HG03460 (cell line): ENCODE results near the gene PLA2G7.

Experiments
- ATAC-seq: cut with Tn5 transposase; IDR thresholded peaks from one replicate; pipeline ENCODE4 v1.9.1; 2021; ENCODE audit not compliant: unreplicated experiment

The PLA2G7 gene

DNA sequence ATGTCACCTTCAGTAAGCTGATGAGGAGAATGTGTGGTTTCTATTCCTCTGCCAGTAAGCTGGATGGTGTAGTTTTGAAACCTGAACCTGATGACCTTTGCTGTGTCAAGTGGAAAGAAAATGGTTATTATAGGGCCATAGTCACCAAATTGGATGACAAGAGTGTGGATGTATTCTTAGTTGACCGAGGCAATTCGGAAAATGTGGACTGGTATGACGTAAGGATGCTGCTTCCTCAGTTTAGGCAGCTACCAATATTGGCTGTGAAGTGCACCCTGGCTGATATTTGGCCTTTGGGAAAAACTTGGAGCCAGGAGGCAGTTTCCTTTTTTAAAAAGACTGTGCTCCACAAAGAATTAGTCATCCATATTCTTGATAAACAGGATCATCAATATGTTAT is 45.5 kb downstream of the PLA2G7 start:
- ATAC-seq = no peak

DNA sequence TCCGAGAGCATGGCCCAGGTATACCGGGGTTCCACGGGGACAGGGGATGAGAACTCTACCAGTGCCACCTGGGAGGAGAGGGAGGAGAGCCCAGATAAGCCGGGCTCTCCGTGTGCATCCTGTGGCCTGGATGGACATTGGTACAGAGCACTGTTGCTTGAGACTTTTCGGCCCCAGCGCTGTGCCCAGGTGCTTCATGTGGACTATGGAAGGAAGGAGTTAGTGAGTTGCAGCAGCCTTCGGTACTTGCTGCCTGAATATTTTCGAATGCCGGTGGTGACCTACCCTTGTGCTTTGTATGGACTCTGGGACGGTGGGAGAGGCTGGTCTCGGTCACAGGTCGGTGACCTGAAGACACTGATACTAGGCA is 46.2 kb downstream of the PLA2G7 start:
- no peak for ATAC-seq

DNA sequence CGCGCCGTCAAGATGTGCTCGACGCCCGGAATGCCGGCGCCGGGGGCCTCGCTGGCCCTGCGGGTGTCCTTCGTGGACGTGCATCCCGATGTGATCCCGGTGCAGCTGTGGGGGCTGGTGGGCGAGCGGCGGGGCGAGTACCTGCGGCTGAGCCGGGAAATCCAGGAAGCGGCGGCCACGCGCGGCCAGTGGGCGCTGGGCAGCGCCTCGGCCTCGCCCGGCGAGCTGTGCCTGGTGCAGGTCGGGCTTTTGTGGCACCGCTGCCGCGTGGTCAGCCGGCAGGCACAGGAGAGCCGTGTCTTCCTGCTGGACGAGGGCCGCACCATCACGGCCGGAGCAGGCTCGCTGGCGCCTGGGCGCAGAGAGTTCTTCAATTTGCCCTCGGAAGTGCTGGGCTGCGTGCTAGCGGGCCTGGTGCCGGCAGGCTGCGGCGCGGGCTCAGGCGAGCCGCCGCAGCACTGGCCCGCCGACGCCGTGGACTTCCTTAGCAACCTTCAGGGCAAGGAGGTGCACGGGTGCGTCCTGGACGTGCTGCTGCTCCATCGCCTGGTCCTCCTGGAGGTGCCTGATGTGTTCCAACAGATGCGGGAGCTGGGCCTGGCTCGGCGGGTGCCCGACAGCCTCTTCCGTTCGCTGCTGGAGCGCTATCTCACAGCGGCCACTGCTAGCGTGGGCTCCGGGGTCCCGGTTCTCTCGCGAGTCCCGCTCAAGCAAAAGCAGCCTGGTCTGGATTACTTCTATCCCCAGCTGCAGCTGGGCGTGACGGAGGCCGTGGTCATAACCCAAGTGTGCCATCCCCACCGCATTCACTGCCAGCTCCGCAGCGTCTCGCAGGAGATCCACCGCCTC is 46.8 kb downstream of the PLA2G7 start:
- ATAC-seq = no peak

DNA sequence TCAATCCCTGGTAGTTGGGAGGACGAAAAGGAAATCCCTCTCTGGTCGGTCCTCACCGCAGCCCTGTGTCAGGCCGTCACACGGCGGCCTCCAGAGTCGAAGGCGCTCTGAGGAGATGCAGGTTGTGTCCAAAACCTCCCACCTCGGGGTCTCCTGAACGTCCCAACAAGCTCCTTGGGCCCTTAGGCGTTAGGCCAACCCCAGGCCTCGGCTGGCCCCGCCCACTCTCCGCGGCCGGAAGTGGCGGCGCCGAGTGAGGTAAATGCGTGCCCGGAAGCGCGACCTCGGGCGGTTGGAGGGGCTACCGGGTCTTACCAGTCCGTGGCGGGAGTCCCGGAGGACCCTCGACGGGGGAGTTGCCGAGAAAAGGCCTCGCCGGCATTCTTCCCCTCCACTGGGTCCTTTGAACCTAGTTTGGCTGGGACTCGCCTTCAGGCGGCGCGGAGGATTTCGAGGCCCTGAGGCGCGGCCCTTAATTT is 47.5 kb downstream of the PLA2G7 start, which contains the start of gene TDRD6:
Gene TDRD6 (plus strand): TSS at position 267 of the 479 bp plus-strand sequence. CDS start 244 bp downstream, outside the sequence.
- no peak for ATAC-seq

DNA sequence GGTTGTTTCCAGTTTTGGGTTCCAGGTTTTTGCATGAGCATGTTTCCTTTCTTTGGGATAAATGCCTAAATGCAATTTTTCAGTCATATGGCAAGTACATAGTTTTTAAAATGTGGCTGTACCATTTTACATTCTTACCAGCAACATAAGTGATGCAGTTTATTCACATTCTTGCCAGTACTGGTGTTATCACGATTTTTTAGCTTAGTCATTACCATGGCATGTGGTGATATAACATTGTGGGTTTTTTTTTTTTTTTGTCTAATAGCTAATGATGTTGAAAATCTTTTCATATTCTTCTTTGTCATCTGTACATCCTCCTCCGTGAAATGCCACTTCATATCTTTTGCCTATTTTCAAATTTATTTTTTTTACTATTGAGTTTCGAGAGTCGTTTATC is 50.4 kb downstream of the PLA2G7 start:
- no peak for ATAC-seq

DNA sequence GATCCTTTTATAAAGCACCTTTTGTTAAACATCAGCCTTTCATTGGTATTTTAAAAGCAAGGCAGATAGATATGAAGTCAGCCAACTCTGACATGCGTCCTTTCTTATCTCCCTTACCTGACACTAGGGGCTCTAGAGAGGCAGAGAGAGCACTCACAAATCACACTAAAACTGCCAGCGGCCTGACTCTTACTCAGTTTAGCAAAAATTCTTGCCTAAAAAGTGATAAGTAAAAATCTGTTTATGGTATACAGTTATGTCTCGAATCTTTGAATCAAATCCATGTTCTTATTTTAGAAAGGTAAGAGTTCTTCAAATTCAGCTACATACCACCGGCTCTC is 57.9 kb downstream of the PLA2G7 start:
- ATAC-seq = no peak

DNA sequence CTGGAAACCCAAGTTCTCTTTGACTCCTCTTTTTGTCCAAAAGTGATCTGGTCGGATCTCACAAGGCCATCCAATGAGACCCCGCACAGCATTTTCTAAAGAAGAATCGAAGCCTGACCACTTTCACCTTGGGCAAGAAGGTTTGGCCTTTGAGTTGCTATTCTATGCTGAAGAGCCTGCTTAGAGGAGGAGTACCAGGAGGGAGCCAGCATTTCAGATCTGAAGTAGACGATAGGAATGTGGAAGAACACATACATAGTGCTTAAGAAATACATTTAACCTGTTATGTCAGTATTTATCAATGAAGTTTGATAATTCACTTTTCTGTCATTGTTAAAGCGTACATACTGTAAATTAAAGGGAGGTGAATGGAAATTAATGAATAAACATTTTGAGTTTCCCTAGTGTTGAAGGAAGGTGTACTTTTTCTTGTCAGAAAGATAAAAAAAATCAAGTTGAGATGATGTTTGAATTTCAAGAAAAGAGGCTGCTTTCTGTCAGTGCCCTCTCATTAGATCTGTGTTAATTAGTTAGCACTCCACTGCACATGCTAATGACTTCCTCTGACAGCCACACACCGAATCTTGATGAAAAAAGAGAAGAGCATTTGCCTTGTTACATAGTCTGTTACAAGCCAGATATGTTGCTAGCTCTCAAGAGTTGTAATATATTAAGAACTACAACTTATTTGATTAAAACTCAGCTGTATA is 58.4 kb downstream of the PLA2G7 start:
- ATAC-seq = no peak

DNA sequence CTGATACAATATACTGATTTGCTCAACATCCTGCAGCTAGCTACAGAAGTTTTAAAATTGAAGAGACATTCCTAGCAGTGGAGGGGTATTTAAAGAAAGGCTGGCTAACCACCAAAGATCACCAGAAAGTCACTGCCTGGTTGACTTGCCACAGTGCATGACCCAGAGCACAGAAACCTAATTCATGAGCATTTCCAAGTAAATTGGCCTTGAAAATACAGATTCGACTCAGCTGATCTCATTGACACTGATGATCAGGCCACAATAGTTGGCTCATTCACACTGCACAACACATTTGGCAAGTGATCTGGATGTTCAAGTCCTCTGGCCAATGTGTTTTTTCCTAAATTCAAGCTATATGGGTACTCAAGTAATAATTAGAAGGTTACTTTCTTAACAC is 60.8 kb downstream of the PLA2G7 start:
- ATAC-seq = no peak

DNA sequence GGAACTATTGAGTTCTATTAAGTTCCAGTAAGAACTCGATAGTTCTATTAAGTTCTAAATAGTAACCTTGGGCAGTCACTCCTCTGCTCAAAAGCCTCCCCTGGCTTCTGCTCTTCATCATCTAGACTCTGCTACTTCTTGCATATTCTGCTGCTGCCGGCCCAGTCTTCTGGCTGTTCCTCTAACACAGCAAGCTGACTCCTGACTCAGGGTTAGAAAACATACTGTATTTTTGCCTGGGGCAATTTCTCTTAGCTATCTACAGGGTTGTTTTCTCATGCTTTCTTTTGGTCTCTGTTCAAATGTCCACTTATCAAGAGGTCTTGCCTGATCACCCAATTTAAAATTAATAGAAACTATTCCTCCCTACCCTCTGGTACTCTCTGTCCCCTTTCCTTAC is 67.8 kb downstream of the PLA2G7 start:
- ATAC-seq = no peak

DNA sequence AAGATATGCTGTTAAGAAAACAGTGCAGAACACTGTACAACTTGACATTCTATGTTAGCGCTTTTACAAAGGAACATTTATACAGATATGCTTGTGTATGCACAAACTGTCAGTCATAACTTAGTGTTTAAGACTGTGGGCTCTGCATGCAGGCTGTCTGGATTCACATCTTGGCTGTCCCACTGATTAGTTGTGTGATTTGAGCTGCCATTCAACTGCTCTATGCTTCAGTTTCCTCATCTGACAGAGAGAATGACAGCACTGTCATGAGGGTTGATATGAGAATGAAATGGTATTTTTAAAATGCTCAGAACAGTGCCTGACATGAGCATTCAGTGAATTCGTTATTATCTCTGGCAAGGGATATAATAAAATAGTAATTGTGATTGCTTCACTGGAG is 73.7 kb downstream of the PLA2G7 start:
- no peak for ATAC-seq

DNA sequence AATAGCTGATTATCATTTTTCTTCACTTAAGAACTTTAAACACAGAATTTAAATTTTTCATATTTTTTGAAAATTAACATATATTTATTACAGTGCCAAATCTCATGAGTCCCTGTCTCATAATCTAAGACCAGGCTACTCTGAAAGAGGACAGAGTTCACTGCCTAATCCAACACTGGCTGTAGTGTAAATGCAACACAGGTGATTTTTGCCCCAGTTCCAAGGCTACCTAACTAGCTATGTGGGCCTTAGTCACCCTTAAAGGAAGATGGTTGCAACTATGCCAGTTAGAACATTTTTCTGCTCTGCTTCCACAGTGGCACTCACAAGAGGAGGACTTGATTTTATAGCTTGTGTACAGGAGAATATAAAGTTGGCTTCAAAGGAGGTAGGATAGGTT is 77.5 kb downstream of the PLA2G7 start:
- ATAC-seq = no peak

DNA sequence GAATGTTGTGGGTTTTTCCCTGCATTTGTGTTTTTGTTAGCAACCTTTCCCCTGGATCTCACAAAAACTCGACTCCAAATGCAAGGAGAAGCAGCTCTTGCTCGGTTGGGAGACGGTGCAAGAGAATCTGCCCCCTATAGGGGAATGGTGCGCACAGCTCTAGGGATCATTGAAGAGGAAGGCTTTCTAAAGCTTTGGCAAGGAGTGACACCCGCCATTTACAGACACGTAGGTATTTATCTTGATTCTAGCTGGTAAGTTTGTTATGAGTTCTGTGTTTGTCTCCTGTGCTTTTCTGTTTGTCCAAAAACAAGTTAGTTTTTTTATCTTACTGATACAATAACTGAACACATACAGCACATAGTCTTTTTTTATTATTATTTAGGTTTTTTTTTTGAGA is 79.4 kb downstream of the PLA2G7 start:
- no peak for ATAC-seq
